Osteoblast (primary cell): ENCODE data around the gene NFATC1. TPM values are rescaled to one million over a fixed set of nuclear protein-coding genes. Genes with fewer than 3 reads are reported as not detected.
A peak's percentile ranks its signal among the peaks of the same experiment; 100 is the strongest.

Experiments
- DNase-seq: peaks from one replicate; pipeline ENCODE4 v3.0.0; 2011; ENCODE audit warnings: low spot score, mixed read lengths; ENCODE audit not compliant: insufficient read length; ENCODE audit errors: missing footprints
- H2AFZ ChIP-seq: 2 replicates; pipeline ENCODE4 v1.6.0; 2011; ENCODE audit warnings: mild to moderate bottlenecking, low read length
- H3K27ac ChIP-seq: 2 replicates; pipeline ENCODE4 v1.5.1; 2011; ENCODE audit warnings: mild to moderate bottlenecking, low read depth, low read length, moderate library complexity
- H3K27me3 ChIP-seq: 2 replicates; pipeline ENCODE4 v1.6.0; 2012; ENCODE audit warnings: mild to moderate bottlenecking, control low read depth, inconsistent platforms, low read length, moderate library complexity; ENCODE audit not compliant: insufficient read depth
- H3K36me3 ChIP-seq: 2 replicates; pipeline ENCODE4 v1.5.1; 2011; ENCODE audit warnings: mild to moderate bottlenecking, low read length, control low read depth, moderate library complexity; ENCODE audit not compliant: insufficient read depth
- H3K4me1 ChIP-seq: 2 replicates; pipeline ENCODE4 v1.5.1; 2011; ENCODE audit warnings: mild to moderate bottlenecking, low read length, control low read depth, moderate library complexity; ENCODE audit not compliant: insufficient read depth
- H3K4me2 ChIP-seq: 2 replicates; pipeline ENCODE4 v1.6.0; 2011; ENCODE audit warnings: mild to moderate bottlenecking, low read length; ENCODE audit not compliant: insufficient read depth
- H3K4me3 ChIP-seq: fragments of 200-600 bp; sonication (generic); 3 replicates; pipeline ENCODE4 v1.5.1; 2012; ENCODE audit warnings: mild to moderate bottlenecking, low read length, inconsistent platforms; ENCODE audit not compliant: insufficient read depth
- H3K79me2 ChIP-seq: 2 replicates; pipeline ENCODE4 v1.6.0; 2012; ENCODE audit warnings: mild to moderate bottlenecking, low read length, control low read depth, inconsistent platforms; ENCODE audit not compliant: insufficient read depth
- H3K9me3 ChIP-seq: 2 replicates; pipeline ENCODE4 v1.5.1; 2011; ENCODE audit warnings: low read depth, low read length, control low read depth
- H4K20me1 ChIP-seq: 2 replicates; pipeline ENCODE4 v1.6.0; 2012; ENCODE audit warnings: mild to moderate bottlenecking, low read length, control low read depth; ENCODE audit not compliant: insufficient read depth
- CTCF ChIP-seq: IDR thresholded peaks from 2 replicates; pipeline ENCODE4 v1.5.1; 2011; ENCODE audit warnings: mild to moderate bottlenecking, low read depth, low read length, moderate library complexity; ENCODE audit errors: extremely low read depth
- total RNA-seq: library from RNA; depleted of rRNA; stranded (reverse); fragments of >200 nt; gene quantifications from 2 replicates; pipeline ENCODE4 v1.2.3, GENCODE V29; 2012

NFATC1 gene
- total RNA-seq, 1 donor: 6.2 TPM

DNA sequence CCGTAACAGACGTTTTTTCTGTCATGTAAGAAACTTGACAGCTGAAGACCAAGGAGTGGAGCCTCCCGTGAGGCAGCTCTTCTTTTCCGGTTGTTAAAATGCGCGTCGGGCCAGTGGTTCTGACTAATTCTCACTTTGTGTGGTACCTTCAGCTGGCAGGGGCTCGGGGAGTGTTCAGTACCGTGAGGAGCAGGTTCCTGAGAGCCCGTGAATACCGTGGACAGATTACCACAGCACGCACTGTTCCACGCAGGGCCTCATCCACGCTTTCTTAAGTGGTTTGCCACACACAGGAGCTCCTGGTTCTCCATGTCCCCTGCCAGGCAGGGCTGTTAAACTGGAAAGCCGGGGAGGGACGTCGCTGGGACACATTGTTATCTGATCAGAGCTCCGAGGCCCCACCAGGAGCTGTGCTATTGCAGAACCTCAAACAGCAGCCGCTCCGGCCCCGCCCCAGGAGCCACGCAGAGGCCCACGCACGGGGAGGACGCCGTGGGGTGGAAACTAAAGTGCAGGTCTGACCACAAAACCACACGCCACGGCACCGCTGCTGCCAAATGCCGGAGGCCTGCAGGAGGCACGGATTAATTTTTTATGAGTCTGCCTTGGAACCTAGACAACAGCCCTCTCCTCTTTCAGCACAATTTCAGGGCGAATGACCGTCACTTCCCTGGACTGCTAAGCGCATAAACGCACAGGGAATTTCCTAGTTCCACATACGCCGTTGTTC, 43.3 kb downstream of the NFATC1 start:
- no peak overlapping the region for H2AFZ ChIP-seq
- no peaks in the 10 kb centered on the region for H3K9me3 ChIP-seq
- H4K20me1 ChIP-seq: peaks cover 18% of the 10 kb centered on the region
- DNase-seq: peak; percentile 87
- no peaks in the 10 kb centered on the region for H3K36me3 ChIP-seq
- no peaks in the 10 kb centered on the region for H3K27me3 ChIP-seq
- H3K4me1 ChIP-seq: peaks cover 10% of the 10 kb centered on the region
- no peaks in the 10 kb centered on the region for H3K79me2 ChIP-seq
- H3K27ac ChIP-seq: no peak overlapping the region
- H3K4me3 ChIP-seq: no peak overlapping the region
- TF ChIP-seq CTCF: no peak
- H3K4me2 ChIP-seq: no peak overlapping the region

DNA sequence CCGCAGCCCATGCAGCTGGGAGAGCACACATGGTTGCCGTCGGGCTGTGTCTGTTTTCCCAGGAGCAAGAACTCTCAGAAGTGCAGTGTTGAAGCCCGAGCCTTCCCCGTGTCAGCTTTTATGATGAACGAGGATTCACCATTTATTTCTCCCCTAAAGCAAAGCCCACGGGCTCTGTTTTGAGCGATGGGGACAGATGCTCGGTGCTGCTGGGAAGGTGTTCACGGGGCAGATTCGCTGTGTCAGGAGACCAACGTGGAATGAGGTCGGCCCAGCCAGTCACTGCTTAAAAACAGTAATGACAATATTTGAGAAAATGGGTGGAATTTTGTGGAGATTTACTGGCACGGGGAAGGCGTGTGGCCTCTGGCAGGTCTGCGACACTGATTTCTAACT, 43.9 kb downstream of the NFATC1 start:
- no peak overlapping the region for H3K27ac ChIP-seq
- TF ChIP-seq CTCF: no peak
- H3K4me3 ChIP-seq: no peak overlapping the region
- no peak overlapping the region for H3K4me2 ChIP-seq
- H3K9me3 ChIP-seq: no peaks in the 10 kb centered on the region
- H3K4me1 ChIP-seq: peaks cover 10% of the 10 kb centered on the region
- no peaks in the 10 kb centered on the region for H3K36me3 ChIP-seq
- H2AFZ ChIP-seq: no peak overlapping the region
- H3K27me3 ChIP-seq: no peaks in the 10 kb centered on the region
- peaks cover 18% of the 10 kb centered on the region for H4K20me1 ChIP-seq
- no peaks in the 10 kb centered on the region for H3K79me2 ChIP-seq
- DNase-seq: no peak

GRCh38 chr18:79440316-79441110, 44.8 kb downstream of the NFATC1 start:
- TF ChIP-seq CTCF: no peak
- Histone ChIP-seq H4K20me1 (peaks cover 23% of the 10 kb centered on the region), H3K27ac (no peak overlapping the region), H3K4me3 (no peak overlapping the region), H3K9me3 (no peaks in the 10 kb centered on the region), H3K4me2 (no peak overlapping the region), H3K36me3 (no peaks in the 10 kb centered on the region), H3K4me1 (peaks cover 11% of the 10 kb centered on the region), H2AFZ (no peak overlapping the region), H3K79me2 (no peaks in the 10 kb centered on the region), H3K27me3 (no peaks in the 10 kb centered on the region)
- DNase-seq: no peak

DNA sequence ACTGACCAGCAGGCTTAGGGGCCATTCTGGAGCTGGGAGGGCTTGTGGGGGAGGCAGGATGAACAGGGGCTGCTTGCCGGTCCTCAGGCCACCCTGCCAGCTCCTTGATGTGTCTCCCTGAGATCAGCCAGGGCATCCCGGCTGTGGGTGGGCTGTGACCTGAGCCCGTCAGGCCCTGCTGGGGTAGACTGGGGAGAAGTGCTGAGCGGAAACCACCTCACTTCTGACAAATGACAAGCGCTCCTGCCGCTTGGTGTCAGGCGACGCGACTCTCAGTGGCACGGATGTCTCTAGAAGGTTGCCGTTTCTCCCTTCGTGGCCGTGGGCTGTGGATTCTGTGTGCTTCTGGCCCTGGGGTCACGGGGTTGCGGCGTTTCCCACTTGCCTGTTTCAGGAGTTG, 45.7 kb downstream of the NFATC1 start:
- TF ChIP-seq CTCF: no peak
- peak; percentile 78 for DNase-seq

More for the DNA sequence above, 45.7 kb downstream of the NFATC1 start:
- no peak overlapping the region for H3K4me2 ChIP-seq
- no peak overlapping the region for H2AFZ ChIP-seq
- no peaks in the 10 kb centered on the region for H3K9me3 ChIP-seq
- H3K79me2 ChIP-seq: no peaks in the 10 kb centered on the region
- H3K4me3 ChIP-seq: no peak overlapping the region
- no peaks in the 10 kb centered on the region for H3K27me3 ChIP-seq
- no peak overlapping the region for H3K27ac ChIP-seq
- no peaks in the 10 kb centered on the region for H3K36me3 ChIP-seq
- H3K4me1 ChIP-seq: peaks cover 19% of the 10 kb centered on the region
- H4K20me1 ChIP-seq: peaks cover 23% of the 10 kb centered on the region
